ENCODE results near the gene ZNF302.
A peak's percentile ranks its signal among the peaks of the same experiment; 100 is the strongest.
"Not testable (repeated sequence)": the region's sequence is repeated elsewhere in the genome, so short reads cannot be mapped to it uniquely, and the experiment has no call there.

The ZNF302 gene

GRCh38 chr19:34677386-34678084 lies at the start of gene ZNF302:
Gene ZNF302 (plus strand): TSS chr19:34677678. CDS start chr19:34678805, 1,127 bp downstream.
- DNase-seq (ENCODE audit: low read depth in 1 of 2, low spot score in 1 of 2), result peak; percentile 91 to 94

GRCh38 chr19:34633802-34634201 lies 43.7 kb upstream of the ZNF302 start:
- DNase-seq (ENCODE audit: low read depth in 1 of 2, low spot score in 1 of 2), result no peak

GRCh38 chr19:34639491-34640085 lies 37.9 kb upstream of the ZNF302 start:
- DNase-seq (ENCODE audit: low read depth in 1 of 2, low spot score in 1 of 2), result peak; percentile 15 to 75

GRCh38 chr19:34642241-34642640 lies 35.2 kb upstream of the ZNF302 start:
- no peak for DNase-seq (ENCODE audit: low read depth in 1 of 2, low spot score in 1 of 2)

- DNase-seq (ENCODE audit: low read depth in 1 of 2, low spot score in 1 of 2), result no peak
Observed at GRCh38 chr19:34644991-34645461, 32.5 kb upstream of the ZNF302 start.

GRCh38 chr19:34645551-34645950 lies 31.9 kb upstream of the ZNF302 start:
- no peak for DNase-seq (ENCODE audit: low read depth in 1 of 2, low spot score in 1 of 2)

GRCh38 chr19:34649886-34650543 lies 27.5 kb upstream of the ZNF302 start:
- no peak for DNase-seq (ENCODE audit: low read depth in 1 of 2, low spot score in 1 of 2)

GRCh38 chr19:34651747-34652146 lies 25.7 kb upstream of the ZNF302 start:
- no peak for DNase-seq (ENCODE audit: low read depth in 1 of 2, low spot score in 1 of 2)

- no peak for DNase-seq (ENCODE audit: low read depth in 1 of 2, low spot score in 1 of 2)
Observed at GRCh38 chr19:34654796-34655195, 22.7 kb upstream of the ZNF302 start.

GRCh38 chr19:34655651-34656050 lies 21.8 kb upstream of the ZNF302 start:
- DNase-seq (ENCODE audit: low read depth in 1 of 2, low spot score in 1 of 2), result no peak

GRCh38 chr19:34661357-34661756 lies 16.1 kb upstream of the ZNF302 start:
- DNase-seq (ENCODE audit: low read depth in 1 of 2, low spot score in 1 of 2), result no peak

GRCh38 chr19:34662919-34663318 lies 14.6 kb upstream of the ZNF302 start:
- peak in 1 of 2 donors; percentile 12 for DNase-seq (ENCODE audit: low read depth in 1 of 2, low spot score in 1 of 2)

GRCh38 chr19:34664168-34664567 lies 13.3 kb upstream of the ZNF302 start:
- DNase-seq (ENCODE audit: low read depth in 1 of 2, low spot score in 1 of 2), result no peak

GRCh38 chr19:34664870-34665269 lies 12.6 kb upstream of the ZNF302 start:
- no peak for DNase-seq (ENCODE audit: low read depth in 1 of 2, low spot score in 1 of 2)

- DNase-seq (ENCODE audit: low read depth in 1 of 2, low spot score in 1 of 2), result not testable (repeated sequence)
Observed at GRCh38 chr19:34665275-34665674, 12.2 kb upstream of the ZNF302 start.

- DNase-seq (ENCODE audit: low read depth in 1 of 2, low spot score in 1 of 2), result no peak
Observed at GRCh38 chr19:34666200-34666957, 11.1 kb upstream of the ZNF302 start.

- DNase-seq (ENCODE audit: low read depth in 1 of 2, low spot score in 1 of 2), result no peak
Observed at GRCh38 chr19:34666958-34667265, 10.6 kb upstream of the ZNF302 start.

GRCh38 chr19:34667349-34668076 lies 10.0 kb upstream of the ZNF302 start:
- no peak for DNase-seq (ENCODE audit: low read depth in 1 of 2, low spot score in 1 of 2)

- not testable (repeated sequence) for DNase-seq (ENCODE audit: low read depth in 1 of 2, low spot score in 1 of 2)
Observed at GRCh38 chr19:34668077-34668689, 9.3 kb upstream of the ZNF302 start.

- not testable (repeated sequence) for DNase-seq (ENCODE audit: low read depth in 1 of 2, low spot score in 1 of 2)
Observed at GRCh38 chr19:34668690-34669089, 8.8 kb upstream of the ZNF302 start.

GRCh38 chr19:34669305-34669704 lies 8.2 kb upstream of the ZNF302 start:
- DNase-seq (ENCODE audit: low read depth in 1 of 2, low spot score in 1 of 2), result no peak

Data from activated CD4-positive, alpha-beta T cell treated with anti-CD3 and anti-CD28 coated beads, Interleukin-2, amount 50 U/mL, for 24 hours (primary cell).